CD4-positive, alpha-beta T cell treated with Interleukin-21 for 1 hour (primary cell): ENCODE results near the gene LRRC7.
"Not testable (repeated sequence)": the region's sequence is repeated elsewhere in the genome, so short reads cannot be mapped to it uniquely, and the experiment has no call there.

Experiments
- DNase-seq: peaks from one replicate; pipeline ENCODE4 v3.0.0-alpha.2; 2020

LRRC7 gene

GRCh38 chr1:69787151-69787550, 219.4 kb downstream of the LRRC7 start:
- DNase-seq: no peak

- DNase-seq: no peak
Measured at GRCh38 chr1:69791311-69791710, 223.6 kb downstream of the LRRC7 start.

- no peak for DNase-seq
Measured at GRCh38 chr1:69794831-69795230, 227.1 kb downstream of the LRRC7 start.

GRCh38 chr1:69814926-69815325, 247.2 kb downstream of the LRRC7 start:
- no peak for DNase-seq

GRCh38 chr1:69824932-69825331, 257.2 kb downstream of the LRRC7 start:
- no peak for DNase-seq

GRCh38 chr1:69827732-69828131, 260.0 kb downstream of the LRRC7 start:
- no peak for DNase-seq

- DNase-seq: no peak
Measured at GRCh38 chr1:69833536-69833935, 265.8 kb downstream of the LRRC7 start.

- DNase-seq: no peak
Measured at GRCh38 chr1:69834336-69834735, 266.6 kb downstream of the LRRC7 start.

GRCh38 chr1:69835955-69836354, 268.2 kb downstream of the LRRC7 start:
- DNase-seq: no peak

- no peak for DNase-seq
Measured at GRCh38 chr1:69836971-69837636, 269.4 kb downstream of the LRRC7 start.

GRCh38 chr1:69842326-69842725, 274.6 kb downstream of the LRRC7 start:
- DNase-seq: no peak

GRCh38 chr1:69845655-69846054, 277.9 kb downstream of the LRRC7 start:
- DNase-seq: no peak

- no peak for DNase-seq
Measured at GRCh38 chr1:69846267-69846666, 278.5 kb downstream of the LRRC7 start.

GRCh38 chr1:69847670-69848069, 279.9 kb downstream of the LRRC7 start:
- DNase-seq: no peak

- no peak for DNase-seq
Measured at GRCh38 chr1:69852151-69852550, 284.4 kb downstream of the LRRC7 start.

GRCh38 chr1:69852706-69853105, 285.0 kb downstream of the LRRC7 start:
- DNase-seq: no peak

GRCh38 chr1:69858534-69858933, 290.8 kb downstream of the LRRC7 start:
- DNase-seq: no peak

- no peak for DNase-seq
Measured at GRCh38 chr1:69861641-69862040, 293.9 kb downstream of the LRRC7 start.

- DNase-seq: no peak
Measured at GRCh38 chr1:69862906-69863305, 295.2 kb downstream of the LRRC7 start.

GRCh38 chr1:69863704-69864103, 296.0 kb downstream of the LRRC7 start:
- DNase-seq: no peak

- DNase-seq: no peak
Measured at GRCh38 chr1:69871412-69871811, 303.7 kb downstream of the LRRC7 start.

GRCh38 chr1:69878338-69878737, 310.6 kb downstream of the LRRC7 start:
- DNase-seq: no peak

- not testable (repeated sequence) for DNase-seq
Measured at GRCh38 chr1:69888016-69888415, 320.3 kb downstream of the LRRC7 start.

- no peak for DNase-seq
Measured at GRCh38 chr1:69888657-69889056, 320.9 kb downstream of the LRRC7 start.

- no peak for DNase-seq
Measured at GRCh38 chr1:69898403-69898947, 330.8 kb downstream of the LRRC7 start.
